HL-60/S4 treated with retinoic acid at 250 ng/mL for 4 days and 3 days (cell line): ENCODE measurements around the gene AMER1.

Experiments used
- in situ Hi-C: fragments of 300-500 bp; cut with MboI; formaldehyde crosslinking; loops from 2 replicates; pipeline ENCODE4 v1.7.0; 2022; ENCODE audit warnings: low sequenced_read_pairs

The AMER1 gene

DNA sequence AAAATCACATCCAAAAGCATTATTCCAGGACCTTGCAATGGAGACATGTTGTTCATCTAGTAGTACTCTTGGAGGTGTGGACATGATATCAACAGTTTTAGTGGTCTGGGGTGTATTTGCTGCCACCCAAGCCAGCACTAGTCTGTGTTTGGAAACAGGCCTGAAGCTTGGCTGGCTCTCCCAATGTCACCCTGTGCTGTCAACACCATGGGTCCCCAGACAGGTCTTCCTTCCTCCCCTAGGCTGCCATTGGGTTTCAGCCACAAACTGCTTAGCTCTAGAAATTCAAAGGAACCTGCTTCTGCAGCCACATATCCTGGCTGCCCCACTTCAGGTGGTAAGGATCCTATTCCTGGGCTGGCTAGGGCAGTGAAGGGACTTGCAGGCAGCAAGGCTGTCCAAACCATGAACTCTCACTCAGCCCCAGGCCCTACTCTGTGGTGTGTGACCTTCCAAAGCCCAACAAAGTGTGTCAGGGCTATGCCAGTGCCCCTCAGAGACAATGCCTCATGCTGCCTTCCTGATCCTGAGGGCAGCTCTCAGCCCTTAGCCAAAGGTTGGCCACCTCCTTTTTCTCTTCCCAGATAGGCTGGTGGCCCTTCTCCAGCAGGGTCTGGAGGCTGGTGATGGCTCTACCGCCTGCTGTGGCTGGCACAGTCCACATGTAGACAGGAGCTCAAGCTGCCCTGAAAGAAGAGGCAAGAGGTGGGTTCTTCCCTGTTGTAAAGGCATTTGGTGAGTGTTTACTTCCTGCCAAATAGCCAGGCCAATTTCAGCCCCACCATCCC is 18.3 kb downstream of the AMER1 start:
- in situ Hi-C loops, result no loop called here

DNA sequence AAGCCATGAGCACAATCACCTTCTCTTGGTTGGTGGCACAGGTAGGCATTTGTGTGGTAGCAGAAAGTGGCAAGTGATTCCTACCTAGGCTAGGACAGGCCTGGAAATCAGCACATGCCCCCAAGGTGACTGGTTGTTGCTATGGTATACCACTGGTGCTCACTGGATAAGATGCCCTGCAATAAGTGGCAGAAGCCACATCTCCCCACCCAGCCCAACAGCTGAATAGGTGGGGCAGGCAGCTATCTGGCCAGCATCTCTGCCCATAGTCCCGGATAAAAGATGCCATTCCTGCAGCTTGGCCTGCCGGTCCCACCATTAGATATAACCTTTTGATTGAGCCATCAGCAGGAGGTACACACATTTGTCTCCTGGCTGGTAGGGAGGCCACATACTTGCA is 21.1 kb downstream of the AMER1 start:
- in situ Hi-C loops, result no loop called here

DNA sequence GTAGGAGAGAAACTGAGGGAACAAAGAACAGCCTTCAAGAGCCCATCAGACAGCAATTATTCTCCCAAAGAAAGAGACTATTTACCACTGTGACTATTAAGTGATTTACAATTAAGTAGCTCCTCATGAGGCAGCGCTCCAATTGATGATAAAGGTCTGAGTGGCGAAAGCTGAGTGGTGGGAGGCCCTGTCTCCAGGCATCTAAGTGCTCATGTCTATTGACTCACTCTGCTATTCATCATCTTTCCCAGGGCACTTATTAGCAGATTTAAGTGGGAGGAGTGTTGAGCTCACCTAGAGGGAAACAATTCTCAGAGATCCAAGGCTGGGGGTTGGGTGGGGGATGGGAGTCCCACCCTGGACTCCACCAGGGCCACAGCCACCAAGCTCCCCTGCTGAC is 23.3 kb downstream of the AMER1 start:
- in situ Hi-C loops, result no loop called here

DNA sequence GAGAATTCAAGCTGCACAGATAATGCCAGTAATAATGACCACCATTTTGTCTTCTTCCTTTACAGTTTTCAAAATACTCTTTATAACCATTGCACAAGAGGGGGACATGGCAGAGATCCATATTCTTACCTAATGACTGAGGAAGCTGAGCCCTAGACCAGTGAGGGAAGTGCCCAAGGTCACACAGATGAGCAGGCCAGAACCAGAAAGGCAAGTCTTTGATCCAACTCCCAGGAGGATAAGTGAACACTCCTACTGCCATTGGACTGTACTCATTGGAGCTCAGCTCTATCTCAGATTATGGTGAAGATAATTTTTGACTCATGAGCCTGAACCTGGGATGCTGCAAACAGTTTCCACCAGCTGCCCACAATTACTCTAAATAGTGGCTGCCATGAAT is 28.6 kb downstream of the AMER1 start:
- in situ Hi-C loops, result no loop called here

DNA sequence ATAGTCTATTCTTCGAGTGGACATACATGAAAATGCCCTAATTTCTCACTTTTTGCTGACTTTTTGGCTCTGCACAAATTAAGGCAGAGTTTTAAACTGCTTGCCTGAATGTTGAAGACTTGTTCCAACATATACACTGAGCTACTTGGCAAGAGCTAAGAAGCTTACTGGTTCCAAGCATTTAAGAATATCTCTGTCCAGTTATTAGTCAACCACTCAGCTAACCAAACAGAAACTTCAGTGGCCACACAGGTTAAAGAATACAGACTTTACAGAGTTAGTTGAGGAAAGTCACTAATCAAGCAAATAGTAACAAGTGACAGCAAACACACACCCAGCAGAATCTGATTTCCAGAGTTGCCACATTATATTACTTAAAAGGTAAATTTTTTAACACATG is 35.5 kb downstream of the AMER1 start:
- in situ Hi-C loops, result no loop called here

DNA sequence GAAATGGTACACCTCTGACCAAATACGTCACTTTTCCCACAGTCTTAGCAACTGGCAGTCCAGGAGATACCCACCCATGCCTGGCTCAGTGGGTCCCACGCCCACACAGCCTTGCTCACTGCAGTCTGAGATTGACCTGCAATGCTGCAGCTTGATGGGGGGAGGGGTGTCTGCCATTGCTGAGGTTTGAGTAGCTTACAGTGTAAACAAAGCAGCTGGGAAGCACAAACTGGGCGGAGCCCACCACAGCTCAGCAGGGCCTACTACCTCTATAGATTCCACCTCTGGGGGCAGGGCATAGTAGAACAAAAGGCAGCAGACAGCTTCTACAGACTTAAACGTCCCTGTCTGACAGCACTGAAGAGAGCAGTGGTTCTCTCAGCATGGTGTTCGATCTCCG is 52.7 kb downstream of the AMER1 start:
- in situ Hi-C loops, result no loop called here

DNA sequence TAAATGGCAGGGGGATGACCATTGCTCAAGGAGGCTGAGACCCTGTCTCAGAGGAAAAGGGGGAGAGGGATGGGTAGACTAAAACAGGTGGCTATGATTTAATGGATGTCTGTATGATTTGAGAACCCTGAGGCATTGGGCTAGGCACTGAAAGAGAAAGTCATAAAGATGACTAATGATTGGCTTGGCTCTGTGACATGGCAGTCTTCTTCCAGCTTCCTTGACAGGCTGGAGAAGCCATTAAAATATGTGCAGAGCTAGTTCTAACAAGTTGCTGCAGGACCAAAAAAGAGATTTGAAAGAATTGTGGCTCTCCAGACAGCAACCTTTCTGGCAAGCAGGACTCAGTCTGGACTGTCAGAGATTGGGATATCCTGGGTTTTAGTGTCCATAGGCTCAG is 53.6 kb downstream of the AMER1 start:
- in situ Hi-C loops, result no loop called here

DNA sequence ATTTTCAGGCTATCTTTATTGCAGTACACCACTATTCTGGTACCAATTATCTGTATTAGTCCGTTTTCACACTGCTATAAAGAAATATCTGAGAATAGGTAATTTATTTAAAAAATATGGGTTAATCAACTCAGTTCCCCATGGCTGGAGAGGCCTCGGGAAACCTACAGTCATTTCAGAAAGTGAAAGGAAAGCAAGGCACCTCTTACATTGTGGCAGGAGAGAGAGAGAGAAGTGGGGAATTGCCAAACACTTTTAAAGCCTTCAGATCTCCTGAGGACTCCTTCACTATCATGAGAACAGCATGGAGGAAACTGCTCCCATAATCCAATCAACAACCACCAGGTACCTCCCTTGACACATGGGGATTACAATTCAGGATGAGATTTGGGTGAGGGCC is 54.7 kb downstream of the AMER1 start:
- in situ Hi-C loops, result no loop called here
